Activated CD4-positive, CD25-positive, alpha-beta regulatory T cell treated with anti-CD3 and anti-CD28 coated beads, Interleukin-2, amount 50 U/mL, for 16 hours (primary cell): ENCODE measurements around the gene SLC46A1.
"Not testable (repeated sequence)": the region's sequence is repeated elsewhere in the genome, so short reads cannot be mapped to it uniquely, and the experiment has no call there.

Experiments used
- DNase-seq: peaks from one replicate; pipeline ENCODE4 v3.0.0-alpha.2; 2020; ENCODE audit warnings: low read depth, low spot score

The SLC46A1 gene

DNA sequence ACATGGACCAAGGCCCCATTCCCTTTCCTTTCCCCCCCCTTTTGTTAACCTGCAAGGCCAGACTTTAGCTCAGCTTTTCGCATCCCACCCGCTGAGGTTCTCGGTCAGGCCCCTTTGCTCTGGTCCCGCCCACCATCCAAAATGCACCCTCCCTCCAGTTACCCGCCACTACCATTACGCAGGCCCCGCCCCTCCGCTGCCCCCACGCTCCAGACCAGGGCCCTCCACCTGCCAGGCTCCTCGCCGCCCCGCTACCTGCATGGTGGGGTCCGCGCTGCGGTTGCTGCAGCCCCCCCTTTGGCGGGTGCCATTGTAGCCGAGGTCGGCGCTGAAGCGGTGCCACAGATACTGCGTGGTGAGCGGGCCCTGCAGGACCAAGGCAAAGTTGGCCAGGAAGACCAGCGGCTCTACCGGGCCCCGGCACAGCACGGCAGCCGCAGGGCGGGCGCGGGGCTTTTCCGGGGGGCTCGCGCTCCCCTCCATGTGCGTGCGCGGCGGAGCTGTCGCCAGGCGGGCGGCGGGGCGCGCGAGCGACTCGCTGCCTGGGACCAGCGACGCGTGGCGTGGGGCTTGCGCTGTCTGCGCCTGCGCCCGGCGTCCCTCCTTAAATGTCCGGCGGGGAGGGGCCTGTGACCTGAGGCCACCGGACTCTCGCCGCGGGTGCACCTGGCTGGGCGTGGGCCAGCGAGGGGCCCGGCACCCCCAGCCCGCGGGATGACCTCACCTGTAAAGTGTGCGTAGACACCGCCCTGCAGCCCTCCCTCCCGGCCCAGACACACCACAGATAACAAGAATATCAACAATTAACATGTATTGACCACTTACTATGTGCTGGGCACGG is at the start of gene SLC46A1:
Gene SLC46A1, minus strand, starts transcription at position 581 of the 841 bp plus-strand sequence. Its CDS starts 98 bp downstream, at position 483.
- no peak for DNase-seq

DNA sequence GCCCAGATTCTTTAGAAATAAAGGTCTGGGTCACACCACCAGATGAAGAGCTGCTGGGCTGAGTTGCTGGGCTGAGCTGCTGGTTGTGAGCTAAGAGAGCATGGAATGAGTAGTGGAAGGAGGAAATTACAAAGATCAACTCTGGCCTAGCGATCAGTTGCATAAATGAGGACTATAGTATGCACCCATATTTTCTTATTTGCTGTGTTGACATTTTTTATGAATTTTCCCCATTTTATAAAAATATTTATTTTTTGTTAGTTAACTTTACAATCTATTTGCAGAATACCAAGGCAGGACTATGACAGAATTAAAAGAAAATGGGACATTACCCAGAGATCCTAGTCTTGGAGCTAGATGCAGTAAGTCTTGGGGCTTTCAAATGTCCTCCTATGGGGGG is 43.8 kb upstream of the SLC46A1 start:
- DNase-seq = no peak

DNA sequence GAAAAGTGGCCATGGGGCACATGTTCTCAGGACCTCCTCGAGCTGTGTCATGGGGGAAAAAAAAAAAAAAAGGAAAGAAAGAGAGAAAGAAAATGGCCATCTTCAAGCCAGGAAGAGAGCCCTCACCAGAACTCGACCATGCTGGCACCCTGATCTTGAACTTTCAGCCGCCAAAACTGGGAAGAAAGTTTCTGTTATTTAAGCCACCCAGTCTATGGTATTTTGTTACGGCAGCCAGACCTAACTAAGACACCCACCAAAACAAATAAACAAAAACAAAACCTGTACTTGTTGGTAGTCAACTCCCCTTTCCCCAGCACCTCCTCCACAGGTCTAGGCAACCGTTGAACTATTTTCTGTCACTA is 41.4 kb upstream of the SLC46A1 start:
- DNase-seq = no peak

DNA sequence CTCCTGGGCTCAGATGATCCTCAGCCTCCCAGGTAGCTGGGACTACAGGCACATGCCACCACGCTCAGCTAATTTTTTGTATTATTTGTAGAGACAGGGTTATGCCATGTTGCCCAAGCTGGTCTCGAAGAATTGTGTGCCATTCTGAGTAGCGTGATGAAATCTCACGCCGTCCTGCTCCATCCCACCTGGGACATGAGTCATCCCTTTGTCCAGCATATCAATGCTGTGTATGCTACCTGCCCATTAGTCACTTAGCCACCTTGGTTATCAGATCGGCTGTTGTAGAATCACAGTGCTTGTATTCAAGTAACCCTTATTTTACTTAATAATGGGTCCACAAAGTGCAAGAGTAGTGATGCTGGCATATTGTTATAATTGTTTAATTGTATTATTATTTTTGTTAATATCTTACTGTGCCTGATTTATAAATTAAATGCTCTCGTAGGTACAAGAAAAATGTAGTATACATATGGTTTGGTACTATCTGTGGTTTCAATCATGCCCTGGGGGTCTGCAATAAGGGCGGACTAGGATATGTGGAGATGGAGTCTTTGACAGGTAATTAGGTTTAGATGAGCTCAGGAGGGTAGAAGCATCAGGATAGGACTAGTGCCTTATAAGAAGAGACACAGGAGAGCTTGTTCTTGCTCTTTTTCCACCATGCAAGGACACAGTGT is 40.8 kb upstream of the SLC46A1 start:
- no peak for DNase-seq

DNA sequence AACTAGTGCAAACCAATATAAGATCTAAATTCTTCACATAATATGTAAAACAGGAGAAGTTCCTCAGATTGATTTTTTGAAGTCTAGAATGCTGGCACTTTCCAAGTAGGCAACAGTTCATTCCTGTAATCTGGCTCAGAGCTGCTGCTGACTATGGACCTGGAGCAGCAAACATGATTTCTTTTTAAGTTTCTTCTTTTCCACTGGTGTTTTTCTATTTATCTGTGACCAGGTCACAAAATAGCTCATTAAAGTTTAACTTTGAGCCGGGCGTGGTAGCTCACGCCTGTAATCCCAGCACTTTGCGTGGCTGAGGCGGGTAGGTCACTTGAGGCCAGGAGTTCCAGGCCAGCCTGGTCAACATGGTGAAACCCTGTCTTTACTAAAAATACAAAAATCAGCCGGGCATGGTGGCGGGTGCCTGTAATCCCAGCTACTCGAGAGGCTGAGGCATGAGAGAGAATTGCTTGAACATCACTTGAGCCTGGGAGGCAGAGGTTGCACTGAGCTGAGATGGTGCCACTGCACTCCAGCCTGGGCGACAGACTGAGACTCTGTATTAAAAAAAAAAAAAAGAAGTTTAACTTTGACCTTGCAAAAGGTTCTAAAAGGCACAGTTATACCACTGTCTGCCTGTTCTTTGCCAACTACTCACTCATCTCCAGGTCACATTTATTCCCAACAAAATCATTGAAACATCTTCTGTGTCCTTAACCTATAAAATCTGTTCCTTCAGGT is 38.1 kb upstream of the SLC46A1 start:
- DNase-seq = no peak

DNA sequence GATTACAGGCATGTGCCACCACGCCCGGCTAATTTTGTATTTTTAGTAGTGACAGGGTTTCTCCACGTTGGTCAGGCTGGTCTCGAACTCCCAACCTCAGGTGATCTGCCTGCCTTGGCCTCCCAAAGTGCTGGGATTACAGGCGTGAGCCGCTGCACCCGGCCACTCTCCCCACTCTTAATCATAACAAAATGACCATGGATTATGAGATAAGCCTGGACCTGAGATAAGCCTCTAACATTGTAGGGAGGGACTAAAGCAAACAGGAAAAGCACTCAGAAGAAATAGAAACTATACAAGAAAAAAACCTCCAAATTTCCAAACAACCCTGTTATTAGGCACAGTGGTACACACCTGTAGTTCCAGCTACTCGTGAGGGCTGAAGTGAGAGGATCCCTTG is 28.3 kb upstream of the SLC46A1 start:
- not testable (repeated sequence) for DNase-seq

DNA sequence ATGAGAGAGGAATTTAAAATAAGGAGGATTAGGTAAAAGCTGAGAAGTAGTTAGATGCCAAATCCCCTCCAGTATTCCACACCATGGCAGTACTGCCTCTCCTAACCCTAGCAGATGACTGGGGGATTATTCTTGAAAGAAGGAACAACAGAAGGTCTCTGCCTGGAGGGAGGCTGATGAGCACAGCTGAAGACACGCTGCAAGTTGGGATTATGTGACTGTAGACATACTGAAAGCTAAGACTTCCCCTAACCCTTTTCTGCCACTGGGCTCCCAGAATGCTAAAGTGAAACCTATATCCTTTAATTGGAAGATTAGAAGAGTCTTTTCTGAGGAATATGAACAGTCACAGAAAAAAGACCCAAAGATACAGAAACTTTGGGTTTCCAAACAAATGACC is 27.7 kb upstream of the SLC46A1 start:
- DNase-seq = no peak

DNA sequence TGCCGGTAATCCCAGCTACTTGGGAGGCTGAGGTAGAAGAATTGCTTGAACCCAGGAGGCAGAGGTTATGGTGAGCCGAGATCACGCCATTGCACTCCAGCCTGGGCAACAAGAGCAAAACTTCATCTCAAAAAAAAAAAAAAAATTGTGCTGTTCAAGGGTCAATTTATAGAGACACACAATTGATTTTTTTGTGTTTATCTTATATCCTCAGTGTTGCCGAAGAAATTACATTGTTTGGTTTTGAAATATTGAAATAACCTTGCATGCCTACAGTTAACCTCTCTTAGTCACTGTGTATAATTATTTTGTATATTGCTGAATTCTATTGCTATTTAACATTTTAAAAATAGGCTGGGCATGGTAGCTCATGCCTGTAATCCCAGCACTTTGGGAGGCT is 22.0 kb upstream of the SLC46A1 start:
- not testable (repeated sequence) for DNase-seq

DNA sequence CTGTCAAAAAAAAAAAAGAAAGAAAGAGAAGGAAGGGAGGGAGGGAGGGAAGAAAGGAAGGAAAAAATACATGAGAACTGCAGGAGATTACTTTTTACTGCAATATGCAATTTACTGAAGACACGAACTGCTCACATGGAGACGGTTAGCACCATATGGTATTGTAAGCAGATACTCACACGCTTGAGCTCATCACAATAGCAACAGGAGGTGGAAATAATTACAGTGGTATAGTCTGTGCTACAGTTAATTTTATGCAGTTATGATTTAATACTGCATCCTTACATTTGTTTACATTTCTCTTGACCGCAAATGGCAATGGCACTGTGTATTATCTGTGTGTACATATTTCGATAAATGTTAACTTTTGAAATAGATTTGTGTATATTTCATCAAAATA is 21.4 kb upstream of the SLC46A1 start:
- no peak for DNase-seq

DNA sequence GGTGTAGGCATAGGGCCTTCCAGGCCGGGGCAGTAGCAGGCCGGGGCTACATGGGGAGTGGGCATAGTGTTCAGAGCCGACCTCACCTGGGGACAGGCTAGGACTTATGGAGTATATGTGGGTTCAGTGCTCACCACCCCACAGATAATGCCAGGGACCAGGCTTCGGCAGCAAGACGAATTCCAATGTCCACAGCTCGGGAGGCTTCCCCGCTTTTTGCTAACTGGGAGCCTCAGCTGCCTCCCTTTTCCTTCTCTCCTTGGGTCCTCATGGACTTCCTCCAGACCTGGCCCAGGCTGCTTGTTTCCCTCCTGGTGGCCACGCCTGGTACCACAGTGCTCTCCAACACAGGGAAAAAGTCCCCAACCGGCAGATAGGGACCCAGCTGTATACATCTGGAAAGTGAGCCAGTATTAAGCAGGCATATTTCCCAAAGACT is 20.1 kb upstream of the SLC46A1 start:
- DNase-seq = no peak

DNA sequence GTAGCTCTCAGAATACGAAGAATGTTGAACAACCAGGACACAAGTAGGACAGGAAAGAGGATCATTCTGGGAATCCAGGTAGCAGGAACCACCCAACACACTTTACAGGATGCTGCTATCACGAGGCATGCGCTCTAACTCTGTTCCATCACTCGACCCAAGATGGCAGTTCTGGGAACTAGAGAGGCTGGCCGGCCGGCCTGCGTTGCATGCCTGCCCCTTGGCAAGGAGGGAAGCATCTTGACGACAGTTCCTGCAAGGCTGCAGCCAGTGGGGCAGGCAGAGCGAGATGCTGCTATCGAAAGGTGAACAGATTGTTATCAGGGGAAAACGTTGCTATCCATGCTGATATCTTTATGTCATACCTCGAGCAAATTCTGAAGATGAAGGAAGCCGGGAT is 19.2 kb upstream of the SLC46A1 start:
- no peak for DNase-seq

DNA sequence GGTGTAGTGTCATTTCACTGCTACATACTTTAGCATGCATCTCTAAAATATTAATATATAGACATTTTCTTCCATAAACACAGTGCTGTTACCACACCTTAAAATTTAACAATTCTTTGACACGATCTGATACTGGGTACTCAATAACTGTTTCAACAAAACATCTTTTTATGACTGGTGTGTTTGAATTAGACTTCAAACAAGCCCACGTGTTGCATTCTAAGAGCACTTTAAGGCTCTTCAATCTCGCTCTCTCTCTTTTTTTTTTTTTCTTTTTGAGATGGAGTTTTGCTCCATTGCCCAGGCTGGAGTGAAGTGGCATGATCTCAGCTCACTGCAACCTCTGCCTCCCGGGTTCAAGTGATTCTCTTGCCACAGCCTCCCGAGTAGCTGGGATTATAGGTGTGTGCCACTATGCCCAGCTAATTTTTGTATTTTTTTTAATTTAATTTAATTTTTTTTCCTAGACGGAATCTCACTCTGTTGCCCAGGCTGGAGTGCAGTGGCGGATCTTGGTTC is 15.8 kb upstream of the SLC46A1 start:
- no peak for DNase-seq

DNA sequence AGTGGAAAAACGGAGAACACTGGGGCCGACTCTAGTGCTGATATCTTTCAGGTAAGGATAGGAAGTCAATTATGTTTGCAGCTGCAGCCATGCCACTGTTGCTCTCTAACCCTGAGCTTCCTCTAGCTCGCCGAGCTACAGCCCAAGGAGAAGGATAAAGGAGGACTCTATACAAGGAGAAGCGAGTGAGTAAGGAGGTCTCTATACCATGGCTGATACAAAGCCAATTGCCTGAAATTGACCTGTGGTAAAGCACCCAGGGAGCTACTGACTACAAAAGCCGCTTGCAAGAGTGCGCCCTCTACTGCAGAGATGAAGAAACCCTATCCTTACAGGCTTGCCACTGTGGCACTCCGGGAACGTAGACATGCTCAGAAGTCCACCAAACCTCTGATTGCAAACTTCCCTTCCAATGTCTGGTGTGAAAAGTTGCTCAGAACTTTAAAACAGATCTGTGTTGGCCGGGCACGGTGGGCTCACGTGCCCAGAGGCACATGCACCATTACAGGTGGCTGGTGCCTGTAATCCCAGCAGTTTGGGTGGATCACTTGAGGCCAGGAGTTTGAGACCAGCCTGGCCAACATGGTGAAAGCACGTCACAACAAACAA is 10.8 kb upstream of the SLC46A1 start:
- no peak for DNase-seq

DNA sequence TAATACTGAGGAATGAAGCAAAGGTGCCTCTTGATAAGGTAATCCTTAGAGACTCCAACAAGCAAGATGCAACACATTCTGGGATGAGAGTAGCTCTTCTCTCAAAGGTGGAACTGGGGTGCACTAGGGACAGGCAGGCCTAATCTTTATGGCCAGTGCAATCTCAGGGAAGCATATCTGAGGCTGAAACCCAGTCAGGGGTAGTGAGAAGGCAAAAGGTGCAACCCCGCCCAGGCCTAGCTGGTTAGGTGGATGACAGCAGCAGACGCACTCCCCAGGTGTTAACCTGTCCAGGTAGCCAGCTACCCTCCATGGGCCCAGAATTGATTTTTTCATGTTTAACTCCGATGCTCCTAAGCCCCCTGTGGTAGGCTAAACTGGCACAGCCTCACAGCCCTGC is 9.9 kb upstream of the SLC46A1 start:
- no peak for DNase-seq

DNA sequence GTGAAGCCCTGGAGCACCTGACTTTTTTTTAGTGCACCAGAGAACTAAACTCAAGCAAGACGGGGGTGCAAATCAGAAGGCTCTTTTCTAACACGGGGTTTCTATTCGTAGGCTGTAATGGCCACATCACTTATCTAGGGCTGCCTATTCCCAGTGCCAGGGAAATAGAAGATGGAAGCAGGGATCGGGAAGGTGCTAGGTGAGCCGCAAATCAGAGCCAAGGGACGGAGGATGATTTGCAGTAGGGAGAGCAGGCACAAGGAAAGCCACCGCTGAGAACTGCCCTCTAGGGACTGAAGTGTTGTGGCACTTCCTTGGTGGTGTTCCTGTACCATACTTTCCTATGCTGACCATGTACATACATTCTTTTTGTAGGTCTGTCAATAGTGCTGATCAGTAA is 7.8 kb upstream of the SLC46A1 start:
- DNase-seq = no peak

DNA sequence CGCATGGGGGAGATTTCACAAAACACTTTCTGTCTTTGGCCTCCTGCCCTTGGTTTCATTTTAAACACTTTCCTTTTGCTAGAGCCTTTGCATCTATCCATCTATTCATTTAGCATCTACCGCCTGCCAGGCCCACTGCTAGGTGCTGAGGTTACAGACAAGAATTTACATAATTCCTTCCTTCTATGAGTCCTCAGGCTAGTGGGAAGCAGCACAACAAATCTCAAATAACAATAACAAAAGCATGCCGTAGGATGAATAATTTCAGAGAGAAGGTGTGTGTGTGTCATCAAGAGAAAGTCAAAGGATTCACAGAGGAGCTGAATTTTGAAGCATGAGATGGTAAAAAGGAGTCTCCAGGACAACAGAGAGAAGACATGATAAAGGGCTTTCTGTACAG is 6.1 kb upstream of the SLC46A1 start:
- DNase-seq = no peak

DNA sequence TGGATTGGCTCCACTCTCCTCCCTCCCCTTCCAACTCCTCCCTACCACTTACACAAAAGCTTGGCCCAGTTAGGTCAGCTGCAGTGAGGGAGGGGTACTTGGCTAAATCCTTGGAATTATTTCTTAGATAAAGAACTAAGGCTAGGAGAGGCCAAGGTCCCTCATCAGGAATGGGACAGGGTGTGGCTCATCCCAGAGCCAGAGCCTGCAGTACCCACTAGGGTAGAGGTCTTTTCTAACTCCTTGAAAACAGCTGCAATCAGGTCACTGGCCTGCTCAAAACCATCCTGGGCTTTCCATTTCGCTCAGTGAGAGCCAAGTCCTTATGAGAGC is 1.9 kb upstream of the SLC46A1 start:
- no peak for DNase-seq

DNA sequence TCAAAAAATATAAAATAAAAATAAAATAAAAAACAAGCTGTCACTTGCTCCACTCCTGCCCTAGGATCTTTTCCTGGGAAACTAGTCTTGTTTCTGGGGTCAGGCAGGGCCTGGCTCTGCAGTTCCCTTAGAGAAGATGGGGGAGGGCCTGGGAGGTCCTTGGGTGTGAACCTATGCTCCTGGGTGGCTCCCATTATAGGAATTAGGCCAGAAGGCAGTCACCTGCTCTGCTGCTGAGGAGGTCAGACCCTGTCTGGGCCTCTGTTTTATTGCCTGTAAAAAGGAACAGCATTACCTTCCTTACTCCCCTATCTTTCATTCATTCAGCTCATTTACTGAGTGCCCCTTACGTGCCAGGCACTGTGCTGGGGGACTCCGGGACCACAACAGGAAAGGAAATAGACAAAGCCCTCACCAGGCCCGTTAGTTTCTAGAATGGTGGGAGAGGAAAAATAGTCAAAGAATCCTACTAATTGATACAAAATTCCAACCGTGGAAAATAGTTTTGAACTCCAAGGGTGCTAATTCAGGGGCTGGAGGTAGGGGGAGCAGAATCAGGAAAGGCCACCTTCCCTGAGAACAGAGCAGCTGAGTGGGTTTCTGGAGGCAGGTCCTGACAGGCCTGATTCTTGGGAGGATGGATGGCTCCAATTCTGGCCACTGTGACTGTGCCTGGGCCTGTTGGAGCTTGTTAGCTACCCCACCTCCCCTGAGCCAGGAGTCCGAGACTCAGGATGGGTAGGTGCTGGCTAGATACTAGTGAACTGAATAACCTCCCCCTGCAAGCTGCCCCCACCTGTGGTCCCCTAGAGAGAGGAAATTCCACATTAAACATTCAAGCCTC is 1.3 kb upstream of the SLC46A1 start:
- DNase-seq = no peak

DNA sequence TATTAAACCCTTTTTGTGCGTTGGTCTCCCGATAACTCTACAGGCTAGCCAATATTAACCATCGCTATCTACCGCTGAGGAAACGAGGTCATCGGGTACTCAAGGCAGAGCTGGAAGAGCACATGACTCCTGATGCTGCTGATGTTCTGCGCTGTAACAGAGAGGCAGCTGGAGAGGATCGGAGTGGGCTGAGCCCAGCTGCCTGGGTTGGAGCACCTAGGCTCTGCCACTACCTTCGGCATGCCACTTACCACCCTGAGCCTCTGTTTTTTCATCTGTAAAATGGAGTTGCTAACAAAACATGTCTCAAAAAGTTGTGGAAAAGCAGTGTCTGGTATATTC is 432 bp upstream of the SLC46A1 start:
- no peak for DNase-seq

DNA sequence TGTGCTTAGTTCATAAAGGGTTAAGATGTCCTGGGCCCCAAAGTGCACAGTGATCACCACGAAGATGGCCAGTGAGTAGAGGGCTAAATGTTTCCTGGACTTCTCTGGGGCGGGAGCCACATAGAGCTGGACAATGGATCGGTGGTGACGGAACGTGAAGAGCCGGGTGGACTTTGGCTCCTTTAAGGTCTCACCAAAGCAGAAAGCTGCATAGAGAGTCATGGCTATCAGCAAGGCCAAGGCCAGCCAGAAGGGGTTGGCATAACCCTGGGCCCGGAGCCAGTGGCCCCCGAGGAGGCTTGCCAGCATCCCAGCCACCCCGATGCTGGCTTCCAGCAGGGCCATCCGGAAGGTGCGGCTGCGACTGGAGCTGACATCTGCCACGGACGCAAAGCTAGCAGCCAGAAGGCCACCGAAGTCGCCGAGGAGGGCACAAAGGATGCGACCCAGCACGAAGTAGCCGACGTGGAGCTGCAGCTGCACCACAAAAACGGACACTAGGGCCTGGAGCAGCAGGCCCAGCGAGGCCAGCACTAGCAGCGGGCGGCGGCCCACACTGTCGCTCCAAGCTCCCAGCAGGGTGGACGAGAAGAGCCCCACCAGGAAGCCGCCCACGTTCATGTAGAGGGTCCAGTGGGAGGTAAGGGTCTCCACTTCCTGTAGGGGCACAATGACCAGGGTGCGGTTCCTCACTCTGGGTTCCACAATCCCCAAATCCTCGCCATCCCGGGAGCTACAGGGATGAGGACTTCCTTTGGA is 1.0 kb downstream of the SLC46A1 start:
- no peak for DNase-seq

DNA sequence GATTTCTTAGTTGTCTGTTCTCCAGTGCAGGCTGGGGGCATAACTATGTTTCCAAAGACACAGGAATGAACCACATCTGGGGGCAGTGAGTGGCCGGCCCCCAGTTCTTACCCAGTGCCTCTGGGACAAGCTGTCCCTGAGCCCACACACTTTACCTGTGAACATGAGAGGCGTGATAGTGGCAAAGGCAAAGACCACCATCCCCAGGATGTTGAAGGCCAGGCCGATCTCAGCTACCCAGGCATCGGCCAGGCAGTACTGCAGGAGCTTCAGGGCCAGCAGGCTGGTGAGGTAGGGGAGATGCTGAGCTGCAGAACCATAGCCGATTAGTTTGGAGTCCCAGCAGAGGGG is 1.6 kb downstream of the SLC46A1 start:
- DNase-seq = no peak
